Endothelial cell of umbilical vein (primary cell): ENCODE measurements around the gene SLC16A7. TPM values are rescaled to one million over a fixed set of nuclear protein-coding genes. Genes with fewer than 3 reads are reported as not detected.

Experiments used
- BruUV-seq: library from RNA; stranded (reverse); fragments of 400-500 nt; replicated peaks from 2 replicates; lab custom pipeline; 2021; lab: Mats Ljungman, UMichigan
- CTCF ChIA-PET: fragments of 300-600, 350-600 bp; sonication (Branson Sonifier 250); formaldehyde crosslinking; loops from one replicate; lab custom pipeline; 2021; ENCODE audit warnings: antibody characterized with exemption, inconsistent platforms; lab: Charles Lee
- POLR2A ChIA-PET: fragments of 300-600, 350-600 bp; sonication (Branson Sonifier 250); formaldehyde crosslinking; loops from one replicate; lab custom pipeline; 2021; ENCODE audit warnings: antibody characterized with exemption, inconsistent platforms; lab: Charles Lee
- DNase-seq: peaks from one replicate; pipeline ENCODE4 v3.0.0-alpha.2; 2011; ENCODE audit warnings: low read depth, low spot score
- FAIRE-seq: peaks from 2 replicates; lab custom pipeline; 2011; peaks lifted over from hg19 to GRCh38; lab: Jason Lieb, UNC
- H2AFZ ChIP-seq: 2 replicates; pipeline ENCODE4 v1.6.0; 2012; ENCODE audit warnings: low read depth, low read length, control low read depth, inconsistent platforms
- H3K27ac ChIP-seq: 2 replicates; pipeline ENCODE4 v1.5.1; 2011; ENCODE audit warnings: low read depth, mild to moderate bottlenecking, control low read depth, low read length, moderate library complexity; ENCODE audit not compliant: insufficient read depth
- H3K27me3 ChIP-seq, 2 experiments: 2 replicates each; pipeline versions ENCODE4 v1.6.0 to v1.6.1; 2011; ENCODE audit warnings: low read length in 2 of 2, mixed read lengths in 1 of 2; ENCODE audit not compliant: control insufficient read depth in 2 of 2, insufficient read depth in 2 of 2
- H3K36me3 ChIP-seq, 2 experiments: 2 replicates in 1 of 2; 3 replicates in 1 of 2; pipeline ENCODE4 v1.5.1; 2011; ENCODE audit warnings: low read length in 2 of 2, mild to moderate bottlenecking in 1 of 2, moderate library complexity in 1 of 2; ENCODE audit not compliant: control insufficient read depth in 2 of 2, insufficient read depth in 2 of 2; ENCODE audit errors: extremely low read depth in 1 of 2
- H3K4me1 ChIP-seq: 3 replicates; pipeline ENCODE4 v1.5.1; 2011; ENCODE audit warnings: mild to moderate bottlenecking, low read length; ENCODE audit not compliant: control insufficient read depth, insufficient read depth; ENCODE audit errors: extremely low read depth
- H3K4me2 ChIP-seq: 2 replicates; pipeline ENCODE4 v1.6.1; 2011; ENCODE audit warnings: low read length, control low read depth, mixed read lengths; ENCODE audit not compliant: insufficient read depth
- H3K4me3 ChIP-seq, 3 experiments: fragments of 200-600 bp in 1 of 3; sonication (generic), shearing (Covaris generic) in 1 of 3; replicated peaks in 1 of 3; 2 replicates each; pipeline ENCODE4 v1.5.1; 2011 to 2016; ENCODE audit warnings: control low read depth in 3 of 3, low read length in 3 of 3, mild to moderate bottlenecking in 2 of 3, inconsistent platforms in 1 of 3, low read depth in 1 of 3, moderate library complexity in 1 of 3; ENCODE audit not compliant: insufficient read depth in 1 of 3
- H3K79me2 ChIP-seq: 2 replicates; pipeline ENCODE4 v1.6.0; 2012; ENCODE audit warnings: low read length, inconsistent platforms; ENCODE audit not compliant: control insufficient read depth, insufficient read depth
- H3K9ac ChIP-seq: replicated peaks from 2 replicates; pipeline ENCODE3; 2011; ENCODE audit warnings: low read length, control low read depth; ENCODE audit not compliant: insufficient read depth; ENCODE audit errors: extremely low read depth
- H3K9me1 ChIP-seq: replicated peaks from 3 replicates; pipeline ENCODE4 v1.6.0; 2011; ENCODE audit warnings: mild to moderate bottlenecking, low read length; ENCODE audit not compliant: control insufficient read depth, insufficient read depth; ENCODE audit errors: extremely low read depth
- H3K9me3 ChIP-seq: replicated peaks from 2 replicates; pipeline ENCODE4 v1.5.1; 2012; ENCODE audit warnings: low read length, inconsistent platforms; ENCODE audit not compliant: control insufficient read depth, insufficient read depth
- H4K20me1 ChIP-seq: replicated peaks from 2 replicates; pipeline ENCODE3; 2011; ENCODE audit warnings: mild to moderate bottlenecking, low read length; ENCODE audit not compliant: control insufficient read depth, insufficient read depth; ENCODE audit errors: extremely low read depth
- EZH2 ChIP-seq: IDR thresholded peaks from 2 replicates; pipeline ENCODE4 v1.6.1; 2012; ENCODE audit warnings: borderline replicate concordance, low read depth, mild to moderate bottlenecking, moderate library complexity, low read length, inconsistent platforms; ENCODE audit not compliant: severe bottlenecking
- FOS ChIP-seq: IDR thresholded peaks from 2 replicates; pipeline ENCODE4 v1.6.1; 2011; ENCODE audit warnings: mild to moderate bottlenecking, low read length, moderate library complexity, borderline replicate concordance; ENCODE audit not compliant: insufficient read depth
- GATA2 ChIP-seq: IDR thresholded peaks from 2 replicates; pipeline ENCODE4 v1.7.0; 2011; ENCODE audit warnings: low read depth, mild to moderate bottlenecking, moderate library complexity, mixed read lengths, low read length; ENCODE audit not compliant: insufficient read length, insufficient read depth
- JUN ChIP-seq: IDR thresholded peaks from 2 replicates; pipeline ENCODE4 v1.6.1; 2011; ENCODE audit warnings: borderline replicate concordance, low read depth; ENCODE audit not compliant: insufficient read length, insufficient read depth
- MYC ChIP-seq: IDR thresholded peaks from one replicate; pipeline ENCODE4 v1.6.1; 2011; ENCODE audit warnings: mild to moderate bottlenecking, low read depth, low read length
- POLR2A ChIP-seq: IDR thresholded peaks from 2 replicates; pipeline ENCODE4 v1.6.1; 2012; ENCODE audit warnings: low read depth, mild to moderate bottlenecking, control low read depth, low read length
- POLR2AphosphoS5 ChIP-seq: IDR thresholded peaks from 2 replicates; pipeline ENCODE4 v1.6.1; 2012; ENCODE audit warnings: low read depth, mild to moderate bottlenecking, control low read depth, low read length, moderate library complexity; ENCODE audit not compliant: insufficient read depth
- dilution Hi-C: fragments of 300-500 bp; cut with MboI; formaldehyde crosslinking; loops from one replicate; pipeline ENCODE4 v1.15.0; 2019; ENCODE audit warnings: low sequenced_read_pairs; ENCODE audit not compliant: extremely low pct_ligation_motif_present
- intact Hi-C: fragments of 100-400 bp; cut with micrococcal nuclease; formaldehyde crosslinking; loops from one replicate; pipeline ENCODE4 v1.10.0; 2022
- polyA plus RNA-seq, 4 experiments: library from polyadenylated mRNA; depleted of rRNA in 3 of 4; stranded (reverse) in 3 of 4; unstranded in 1 of 4; fragments of >200 nt; gene quantifications; 2 replicates each; pipeline versions ENCODE4 v1.2.1 to v1.2.3, GENCODE V29; 2011 to 2012; ENCODE audit warnings: missing spikeins in 1 of 4
- total RNA-seq: library from RNA; stranded (reverse); gene quantifications from 2 replicates; pipeline ENCODE4 v1.2.3, GENCODE V29; 2021
- TF ChIP-seq, protein P1 (sequence below), 2 donors: IDR thresholded peaks; 1 replicate in 1 of 2; 2 replicates in 1 of 2; pipeline ENCODE4 v1.5.1; 2011; ENCODE audit warnings: low read length in 2 of 2, mild to moderate bottlenecking in 2 of 2, moderate library complexity in 2 of 2, control low read depth in 1 of 2, inconsistent platforms in 1 of 2, low read depth in 1 of 2; ENCODE audit not compliant: insufficient read depth in 1 of 2; ENCODE audit errors: extremely low read depth in 1 of 2
- TF ChIP-seq, protein P2 (sequence below): IDR thresholded peaks from 2 replicates; pipeline ENCODE4 v1.6.1; 2011; ENCODE audit not compliant: insufficient read depth, insufficient read length

Gene SLC16A7
- total and polyA plus RNA-seq, 2 donors (not counting 3 experiments of a cell fraction or from before 2014, with no cell fraction given), result 2.9 to 8.9 TPM

DNA sequence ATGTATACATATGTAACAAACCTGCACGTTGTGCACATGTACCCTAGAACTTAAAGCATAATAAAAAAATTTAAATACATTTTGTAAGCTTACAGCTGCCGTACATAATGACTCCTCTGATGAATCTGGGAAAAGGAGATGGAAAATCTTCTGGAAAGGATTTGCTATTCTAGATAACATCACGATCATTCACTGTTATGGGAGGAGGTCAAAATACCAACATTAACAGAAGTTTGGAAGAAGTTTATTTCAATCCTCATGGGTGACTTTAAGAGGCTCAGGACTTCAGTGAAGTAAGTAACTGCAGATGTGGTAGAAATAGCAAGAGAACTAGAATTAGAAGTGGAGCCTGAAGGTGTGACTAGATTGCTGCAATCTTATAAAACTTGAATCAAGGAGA, 172.2 kb downstream of the SLC16A7 start:
- DNase-seq, result no peak
- Histone ChIP-seq H3K27me3 (no peaks in the 10 kb centered on the region), H3K79me2 (no peaks in the 10 kb centered on the region), H3K9me3 (no peaks in the 10 kb centered on the region), H4K20me1 (no peaks in the 10 kb centered on the region), H3K27ac (no peak overlapping the region), H3K4me2 (no peak overlapping the region), H3K4me1 (no peaks in the 10 kb centered on the region), H2AFZ (no peak overlapping the region), H3K9ac (no peak overlapping the region), H3K36me3 (no peaks in the 10 kb centered on the region), H3K9me1 (no peaks in the 10 kb centered on the region), H3K4me3 (no peak overlapping the region)
- no TSS peak for BruUV-seq
- intact Hi-C loops (no loop called here), dilution Hi-C loops (no loop called here)
- ChIA-PET CTCF (no interaction called here), POLR2A (no interaction called here)
- FAIRE-seq, result no peak
- TF ChIP-seq GATA2, result no peak
- TF ChIP-seq POLR2A, result no peak
- no peak for TF ChIP-seq FOS
- TF ChIP-seq, protein P1, sequence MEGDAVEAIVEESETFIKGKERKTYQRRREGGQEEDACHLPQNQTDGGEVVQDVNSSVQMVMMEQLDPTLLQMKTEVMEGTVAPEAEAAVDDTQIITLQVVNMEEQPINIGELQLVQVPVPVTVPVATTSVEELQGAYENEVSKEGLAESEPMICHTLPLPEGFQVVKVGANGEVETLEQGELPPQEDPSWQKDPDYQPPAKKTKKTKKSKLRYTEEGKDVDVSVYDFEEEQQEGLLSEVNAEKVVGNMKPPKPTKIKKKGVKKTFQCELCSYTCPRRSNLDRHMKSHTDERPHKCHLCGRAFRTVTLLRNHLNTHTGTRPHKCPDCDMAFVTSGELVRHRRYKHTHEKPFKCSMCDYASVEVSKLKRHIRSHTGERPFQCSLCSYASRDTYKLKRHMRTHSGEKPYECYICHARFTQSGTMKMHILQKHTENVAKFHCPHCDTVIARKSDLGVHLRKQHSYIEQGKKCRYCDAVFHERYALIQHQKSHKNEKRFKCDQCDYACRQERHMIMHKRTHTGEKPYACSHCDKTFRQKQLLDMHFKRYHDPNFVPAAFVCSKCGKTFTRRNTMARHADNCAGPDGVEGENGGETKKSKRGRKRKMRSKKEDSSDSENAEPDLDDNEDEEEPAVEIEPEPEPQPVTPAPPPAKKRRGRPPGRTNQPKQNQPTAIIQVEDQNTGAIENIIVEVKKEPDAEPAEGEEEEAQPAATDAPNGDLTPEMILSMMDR (IDR thresholded peaks at IDR 0.05; ENCODE audit: extremely low read depth in 1 of 2, insufficient read depth in 1 of 2, low read depth in 1 of 2, low read length in 2 of 2), result no peak
- TF ChIP-seq, protein P2, sequence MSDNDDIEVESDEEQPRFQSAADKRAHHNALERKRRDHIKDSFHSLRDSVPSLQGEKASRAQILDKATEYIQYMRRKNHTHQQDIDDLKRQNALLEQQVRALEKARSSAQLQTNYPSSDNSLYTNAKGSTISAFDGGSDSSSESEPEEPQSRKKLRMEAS, result no peak
- TF ChIP-seq POLR2AphosphoS5, result no peak
- TF ChIP-seq MYC, result no peak
- TF ChIP-seq JUN, result no peak
- TF ChIP-seq EZH2, result no peak
